Lower leg skin (tissue), 3 donors: Measurements from ENCODE around the gene FARS2.

Experiments used
- CTCF ChIP-seq, 3 donors: fragments of 450-650 bp; IDR thresholded peaks; one replicate each; pipeline ENCODE4 v1.5.1; 2016; ENCODE audit warnings: antibody characterized with exemption in 3 of 3, mild to moderate bottlenecking in 3 of 3, moderate library complexity in 2 of 3
- POLR2A ChIP-seq, 2 donors: fragments of 450-650 bp; IDR thresholded peaks; one replicate each; pipeline ENCODE4 v1.6.1; 2016 to 2017; ENCODE audit warnings: antibody characterized with exemption in 2 of 2, mild to moderate bottlenecking in 1 of 2, moderate library complexity in 1 of 2

DNA sequence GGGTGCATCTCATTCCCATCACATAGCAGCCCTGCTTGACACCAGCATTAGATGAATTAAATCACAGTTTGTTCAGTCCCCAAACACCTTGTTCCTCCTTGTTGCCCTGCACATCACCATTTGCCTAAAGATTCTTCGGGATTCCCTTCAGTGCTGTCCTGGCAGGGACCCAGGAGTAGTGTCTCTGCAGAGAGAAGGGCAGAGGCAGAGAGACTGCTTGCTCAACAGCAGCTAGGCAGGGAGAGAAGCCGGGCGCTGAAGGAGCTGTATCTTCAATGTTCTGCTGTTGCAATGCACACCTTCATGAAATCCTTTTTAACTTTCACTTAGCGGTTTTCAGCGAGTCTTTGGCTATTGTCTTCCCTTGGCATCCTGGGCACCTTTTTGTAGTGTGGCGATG is 362.9 kb downstream of the FARS2 start:
- TF ChIP-seq POLR2A (IDR thresholded peaks at IDR 0.05) (no peak), CTCF (IDR thresholded peaks at IDR 0.05) (no peak)
